Measurements from ENCODE around the gene GNA15. TPM values are rescaled to one million over a fixed set of nuclear protein-coding genes. Genes with fewer than 3 reads are reported as not detected.

Gene GNA15
- total RNA-seq, 1 experiment from 2014 or later: 0.22 TPM

DNA sequence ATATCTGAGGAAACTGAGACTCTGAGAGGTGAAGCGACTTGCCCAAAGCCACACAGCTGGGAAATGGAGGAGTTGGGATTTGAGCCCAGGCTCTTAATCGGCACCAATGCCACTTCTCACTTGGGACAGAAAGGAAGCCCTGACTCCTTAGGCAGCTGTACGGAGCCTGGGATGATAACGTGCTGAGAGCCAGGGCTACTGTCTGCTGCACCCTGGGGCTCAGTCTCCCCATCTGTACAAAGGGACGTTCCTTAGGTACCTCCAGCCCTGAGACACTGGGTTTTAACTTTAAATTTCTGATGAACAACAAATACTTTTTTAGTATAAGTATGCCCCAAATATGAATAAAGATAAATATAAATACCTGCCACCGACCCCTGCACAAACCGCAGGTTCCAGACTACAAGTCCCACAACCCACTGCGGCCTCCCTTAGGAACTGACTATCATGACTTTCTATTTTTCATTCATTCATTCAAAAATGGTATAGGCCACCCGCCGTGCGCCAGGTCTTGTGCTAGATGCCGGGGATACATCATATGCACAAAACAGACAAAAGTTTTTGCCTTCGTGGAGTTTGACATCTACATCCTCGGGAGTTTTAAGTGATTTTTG, 49.1 kb downstream of the GNA15 start:
- peak overlapping the region; percentile 98 for H3K27ac Mint-ChIP-seq
- peak overlapping the region; percentile 96 for H3K4me3 Mint-ChIP-seq
- DNase-seq (ENCODE audit: low spot score) (peak; percentile 56), ATAC-seq (peak; percentile 42)
- peaks cover 20% of the 10 kb centered on the region for H3K4me1 Mint-ChIP-seq
- H3K9me3 Mint-ChIP-seq: no peaks in the 10 kb centered on the region
- H3K36me3 Mint-ChIP-seq: 0 out of 2 replicates have a peak, but pooled peaks cover 2% of the 10 kb centered on the region
- peak; percentile 77; the same call in 1 of the 2 replicates for TF ChIP-seq GTF2I (CRISPR knock-in tag; conservative IDR thresholded peaks at IDR 0.05)
- TF ChIP-seq CREM (CRISPR knock-in tag; IDR thresholded peaks at IDR 0.05): no peak
- POLR2A ChIA-PET: no interaction called here
- CTCF ChIA-PET: interaction anchor here (2.0 to 2.2 kb wide), 2 partner anchors 56 to 234 kb away, joined by 5 to 8 read pairs; no protein-coding TSS in a partner anchor
- H3K27me3 Mint-ChIP-seq (ENCODE audit: low read depth): no peaks in the 10 kb centered on the region

DNA sequence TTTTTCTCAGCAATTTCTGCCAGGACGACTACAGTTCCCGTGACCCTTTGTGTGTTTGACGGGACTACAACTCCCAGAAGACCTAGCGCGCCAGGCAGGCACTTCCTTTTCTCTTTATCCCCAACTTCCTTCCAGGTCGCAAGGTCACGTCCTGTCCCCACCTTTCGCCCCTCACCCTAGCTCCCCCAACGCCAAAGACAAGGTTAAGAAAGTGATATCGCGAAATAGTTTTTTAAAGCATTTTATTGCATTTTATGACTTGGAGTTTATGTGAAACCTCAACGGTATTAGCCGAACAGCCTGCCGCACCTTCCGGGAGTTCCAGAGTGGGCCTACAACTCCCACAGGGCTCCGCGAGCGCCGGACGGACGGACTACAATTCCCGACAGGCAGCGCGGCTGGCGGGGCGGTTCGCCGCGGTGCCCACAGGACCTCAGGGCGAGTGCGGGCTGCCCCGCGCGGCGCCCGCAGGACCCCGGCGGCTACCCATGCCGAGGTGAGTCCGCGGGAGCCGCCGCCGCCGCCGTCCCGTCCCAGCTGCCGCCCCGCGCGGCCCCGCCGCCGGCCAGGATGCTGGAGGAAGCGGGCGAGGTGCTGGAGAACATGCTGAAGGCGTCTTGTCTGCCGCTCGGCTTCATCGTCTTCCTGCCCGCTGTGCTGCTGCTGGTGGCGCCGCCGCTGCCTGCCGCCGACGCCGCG, 49.8 kb downstream of the GNA15 start, which contains the start of gene NCLN:
Gene NCLN (plus strand): TSS at position 470 of the 699 bp plus-strand sequence. CDS start 101 bp downstream, at position 571.
- ChIA-PET CTCF (interaction anchor here (0.5 to 2.3 kb wide), 2 partner anchors 57 to 317 kb away, joined by 4 to 7 read pairs; no protein-coding TSS in a partner anchor), POLR2A (no interaction called here)
- H3K27ac Mint-ChIP-seq: peak within 1 kb of the TSS; percentile 98
- H3K4me1 Mint-ChIP-seq: peaks cover 20% of the 10 kb centered on the region
- H3K4me3 Mint-ChIP-seq: peak within 1 kb of the TSS; percentile 96
- H3K9me3 Mint-ChIP-seq: no peaks in the 10 kb centered on the region
- ATAC-seq (peak; percentile 89), DNase-seq (ENCODE audit: low spot score) (peak; percentile 93)
- no peaks in the 10 kb centered on the region for H3K27me3 Mint-ChIP-seq (ENCODE audit: low read depth)
- H3K36me3 Mint-ChIP-seq: 0 out of 2 replicates have a peak, but pooled peaks cover 2% of the 10 kb centered on the region
- no peak for TF ChIP-seq GRHL2 (CRISPR knock-in tag; IDR thresholded peaks at IDR 0.05; ENCODE audit: insufficient replicate concordance, severe bottlenecking)
- peak; percentile 89; the same call in 1 of the 2 replicates for TF ChIP-seq KAT7 (CRISPR knock-in tag; IDR thresholded peaks at IDR 0.05; ENCODE audit: borderline replicate concordance)
- TF ChIP-seq, protein P1, sequence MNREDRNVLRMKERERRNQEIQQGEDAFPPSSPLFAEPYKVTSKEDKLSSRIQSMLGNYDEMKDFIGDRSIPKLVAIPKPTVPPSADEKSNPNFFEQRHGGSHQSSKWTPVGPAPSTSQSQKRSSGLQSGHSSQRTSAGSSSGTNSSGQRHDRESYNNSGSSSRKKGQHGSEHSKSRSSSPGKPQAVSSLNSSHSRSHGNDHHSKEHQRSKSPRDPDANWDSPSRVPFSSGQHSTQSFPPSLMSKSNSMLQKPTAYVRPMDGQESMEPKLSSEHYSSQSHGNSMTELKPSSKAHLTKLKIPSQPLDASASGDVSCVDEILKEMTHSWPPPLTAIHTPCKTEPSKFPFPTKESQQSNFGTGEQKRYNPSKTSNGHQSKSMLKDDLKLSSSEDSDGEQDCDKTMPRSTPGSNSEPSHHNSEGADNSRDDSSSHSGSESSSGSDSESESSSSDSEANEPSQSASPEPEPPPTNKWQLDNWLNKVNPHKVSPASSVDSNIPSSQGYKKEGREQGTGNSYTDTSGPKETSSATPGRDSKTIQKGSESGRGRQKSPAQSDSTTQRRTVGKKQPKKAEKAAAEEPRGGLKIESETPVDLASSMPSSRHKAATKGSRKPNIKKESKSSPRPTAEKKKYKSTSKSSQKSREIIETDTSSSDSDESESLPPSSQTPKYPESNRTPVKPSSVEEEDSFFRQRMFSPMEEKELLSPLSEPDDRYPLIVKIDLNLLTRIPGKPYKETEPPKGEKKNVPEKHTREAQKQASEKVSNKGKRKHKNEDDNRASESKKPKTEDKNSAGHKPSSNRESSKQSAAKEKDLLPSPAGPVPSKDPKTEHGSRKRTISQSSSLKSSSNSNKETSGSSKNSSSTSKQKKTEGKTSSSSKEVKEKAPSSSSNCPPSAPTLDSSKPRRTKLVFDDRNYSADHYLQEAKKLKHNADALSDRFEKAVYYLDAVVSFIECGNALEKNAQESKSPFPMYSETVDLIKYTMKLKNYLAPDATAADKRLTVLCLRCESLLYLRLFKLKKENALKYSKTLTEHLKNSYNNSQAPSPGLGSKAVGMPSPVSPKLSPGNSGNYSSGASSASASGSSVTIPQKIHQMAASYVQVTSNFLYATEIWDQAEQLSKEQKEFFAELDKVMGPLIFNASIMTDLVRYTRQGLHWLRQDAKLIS (CRISPR knock-in tag; IDR thresholded peaks at IDR 0.05; ENCODE audit: borderline replicate concordance): no peak
- TF ChIP-seq, protein P2, sequence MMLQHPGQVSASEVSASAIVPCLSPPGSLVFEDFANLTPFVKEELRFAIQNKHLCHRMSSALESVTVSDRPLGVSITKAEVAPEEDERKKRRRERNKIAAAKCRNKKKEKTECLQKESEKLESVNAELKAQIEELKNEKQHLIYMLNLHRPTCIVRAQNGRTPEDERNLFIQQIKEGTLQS (CRISPR knock-in tag; conservative IDR thresholded peaks at IDR 0.05): no peak
- no peak for TF ChIP-seq JUN (CRISPR knock-in tag; IDR thresholded peaks at IDR 0.05)
- TF ChIP-seq, protein P3, sequence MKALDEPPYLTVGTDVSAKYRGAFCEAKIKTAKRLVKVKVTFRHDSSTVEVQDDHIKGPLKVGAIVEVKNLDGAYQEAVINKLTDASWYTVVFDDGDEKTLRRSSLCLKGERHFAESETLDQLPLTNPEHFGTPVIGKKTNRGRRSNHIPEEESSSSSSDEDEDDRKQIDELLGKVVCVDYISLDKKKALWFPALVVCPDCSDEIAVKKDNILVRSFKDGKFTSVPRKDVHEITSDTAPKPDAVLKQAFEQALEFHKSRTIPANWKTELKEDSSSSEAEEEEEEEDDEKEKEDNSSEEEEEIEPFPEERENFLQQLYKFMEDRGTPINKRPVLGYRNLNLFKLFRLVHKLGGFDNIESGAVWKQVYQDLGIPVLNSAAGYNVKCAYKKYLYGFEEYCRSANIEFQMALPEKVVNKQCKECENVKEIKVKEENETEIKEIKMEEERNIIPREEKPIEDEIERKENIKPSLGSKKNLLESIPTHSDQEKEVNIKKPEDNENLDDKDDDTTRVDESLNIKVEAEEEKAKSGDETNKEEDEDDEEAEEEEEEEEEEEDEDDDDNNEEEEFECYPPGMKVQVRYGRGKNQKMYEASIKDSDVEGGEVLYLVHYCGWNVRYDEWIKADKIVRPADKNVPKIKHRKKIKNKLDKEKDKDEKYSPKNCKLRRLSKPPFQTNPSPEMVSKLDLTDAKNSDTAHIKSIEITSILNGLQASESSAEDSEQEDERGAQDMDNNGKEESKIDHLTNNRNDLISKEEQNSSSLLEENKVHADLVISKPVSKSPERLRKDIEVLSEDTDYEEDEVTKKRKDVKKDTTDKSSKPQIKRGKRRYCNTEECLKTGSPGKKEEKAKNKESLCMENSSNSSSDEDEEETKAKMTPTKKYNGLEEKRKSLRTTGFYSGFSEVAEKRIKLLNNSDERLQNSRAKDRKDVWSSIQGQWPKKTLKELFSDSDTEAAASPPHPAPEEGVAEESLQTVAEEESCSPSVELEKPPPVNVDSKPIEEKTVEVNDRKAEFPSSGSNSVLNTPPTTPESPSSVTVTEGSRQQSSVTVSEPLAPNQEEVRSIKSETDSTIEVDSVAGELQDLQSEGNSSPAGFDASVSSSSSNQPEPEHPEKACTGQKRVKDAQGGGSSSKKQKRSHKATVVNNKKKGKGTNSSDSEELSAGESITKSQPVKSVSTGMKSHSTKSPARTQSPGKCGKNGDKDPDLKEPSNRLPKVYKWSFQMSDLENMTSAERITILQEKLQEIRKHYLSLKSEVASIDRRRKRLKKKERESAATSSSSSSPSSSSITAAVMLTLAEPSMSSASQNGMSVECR (CRISPR knock-in tag; IDR thresholded peaks at IDR 0.05; ENCODE audit: borderline replicate concordance): no peak
- no peak for TF ChIP-seq ZNF121 (CRISPR knock-in tag; IDR thresholded peaks at IDR 0.05)
- no peak for TF ChIP-seq TP53 (CRISPR knock-in tag; IDR thresholded peaks at IDR 0.05)
- TF ChIP-seq, protein P4, sequence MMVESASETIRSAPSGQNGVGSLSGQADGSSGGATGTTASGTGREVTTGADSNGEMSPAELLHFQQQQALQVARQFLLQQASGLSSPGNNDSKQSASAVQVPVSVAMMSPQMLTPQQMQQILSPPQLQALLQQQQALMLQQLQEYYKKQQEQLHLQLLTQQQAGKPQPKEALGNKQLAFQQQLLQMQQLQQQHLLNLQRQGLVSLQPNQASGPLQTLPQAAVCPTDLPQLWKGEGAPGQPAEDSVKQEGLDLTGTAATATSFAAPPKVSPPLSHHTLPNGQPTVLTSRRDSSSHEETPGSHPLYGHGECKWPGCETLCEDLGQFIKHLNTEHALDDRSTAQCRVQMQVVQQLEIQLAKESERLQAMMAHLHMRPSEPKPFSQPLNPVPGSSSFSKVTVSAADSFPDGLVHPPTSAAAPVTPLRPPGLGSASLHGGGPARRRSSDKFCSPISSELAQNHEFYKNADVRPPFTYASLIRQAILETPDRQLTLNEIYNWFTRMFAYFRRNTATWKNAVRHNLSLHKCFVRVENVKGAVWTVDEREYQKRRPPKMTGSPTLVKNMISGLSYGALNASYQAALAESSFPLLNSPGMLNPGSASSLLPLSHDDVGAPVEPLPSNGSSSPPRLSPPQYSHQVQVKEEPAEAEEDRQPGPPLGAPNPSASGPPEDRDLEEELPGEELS (CRISPR knock-in tag; IDR thresholded peaks at IDR 0.05): no peak; the same call in 1 of the 2 replicates
- no peak for TF ChIP-seq FOXK1 (CRISPR knock-in tag; IDR thresholded peaks at IDR 0.05)
- TF ChIP-seq ESRRA (CRISPR knock-in tag; IDR thresholded peaks at IDR 0.05; ENCODE audit: borderline replicate concordance): no peak
- TF ChIP-seq CREM (CRISPR knock-in tag; IDR thresholded peaks at IDR 0.05): 0 out of 2 replicates have a peak, but pooled peaks have one; percentile 57
- peak; percentile 34; the same call in 1 of the 2 replicates for TF ChIP-seq ETV6 (CRISPR knock-in tag; IDR thresholded peaks at IDR 0.05)
- no peak for TF ChIP-seq ZNF263 (CRISPR knock-in tag; IDR thresholded peaks at IDR 0.05; ENCODE audit: low read depth)
- TF ChIP-seq, protein P5, sequence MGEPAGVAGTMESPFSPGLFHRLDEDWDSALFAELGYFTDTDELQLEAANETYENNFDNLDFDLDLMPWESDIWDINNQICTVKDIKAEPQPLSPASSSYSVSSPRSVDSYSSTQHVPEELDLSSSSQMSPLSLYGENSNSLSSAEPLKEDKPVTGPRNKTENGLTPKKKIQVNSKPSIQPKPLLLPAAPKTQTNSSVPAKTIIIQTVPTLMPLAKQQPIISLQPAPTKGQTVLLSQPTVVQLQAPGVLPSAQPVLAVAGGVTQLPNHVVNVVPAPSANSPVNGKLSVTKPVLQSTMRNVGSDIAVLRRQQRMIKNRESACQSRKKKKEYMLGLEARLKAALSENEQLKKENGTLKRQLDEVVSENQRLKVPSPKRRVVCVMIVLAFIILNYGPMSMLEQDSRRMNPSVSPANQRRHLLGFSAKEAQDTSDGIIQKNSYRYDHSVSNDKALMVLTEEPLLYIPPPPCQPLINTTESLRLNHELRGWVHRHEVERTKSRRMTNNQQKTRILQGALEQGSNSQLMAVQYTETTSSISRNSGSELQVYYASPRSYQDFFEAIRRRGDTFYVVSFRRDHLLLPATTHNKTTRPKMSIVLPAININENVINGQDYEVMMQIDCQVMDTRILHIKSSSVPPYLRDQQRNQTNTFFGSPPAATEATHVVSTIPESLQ (CRISPR knock-in tag; IDR thresholded peaks at IDR 0.05): no peak
- TF ChIP-seq ELF4 (CRISPR knock-in tag; IDR thresholded peaks at IDR 0.05; ENCODE audit: low read depth): no peak
- peak; percentile 56; the same call in 1 of the 2 replicates for TF ChIP-seq NR2C2 (CRISPR knock-in tag; IDR thresholded peaks at IDR 0.05)
- TF ChIP-seq IRF2 (CRISPR knock-in tag; IDR thresholded peaks at IDR 0.05; ENCODE audit: borderline replicate concordance, low read depth): no peak
- TF ChIP-seq GTF2I (CRISPR knock-in tag; conservative IDR thresholded peaks at IDR 0.05): no peak

Data from WTC11 (cell line).